Measurements from ENCODE around the gene WDR87.
"Not testable (repeated sequence)": the region's sequence is repeated elsewhere in the genome, so short reads cannot be mapped to it uniquely, and the experiment has no call there.

Gene WDR87

GRCh38 chr19:37929355-37929923, 23.0 kb upstream of the WDR87 start:
- no peak for DNase-seq

DNA sequence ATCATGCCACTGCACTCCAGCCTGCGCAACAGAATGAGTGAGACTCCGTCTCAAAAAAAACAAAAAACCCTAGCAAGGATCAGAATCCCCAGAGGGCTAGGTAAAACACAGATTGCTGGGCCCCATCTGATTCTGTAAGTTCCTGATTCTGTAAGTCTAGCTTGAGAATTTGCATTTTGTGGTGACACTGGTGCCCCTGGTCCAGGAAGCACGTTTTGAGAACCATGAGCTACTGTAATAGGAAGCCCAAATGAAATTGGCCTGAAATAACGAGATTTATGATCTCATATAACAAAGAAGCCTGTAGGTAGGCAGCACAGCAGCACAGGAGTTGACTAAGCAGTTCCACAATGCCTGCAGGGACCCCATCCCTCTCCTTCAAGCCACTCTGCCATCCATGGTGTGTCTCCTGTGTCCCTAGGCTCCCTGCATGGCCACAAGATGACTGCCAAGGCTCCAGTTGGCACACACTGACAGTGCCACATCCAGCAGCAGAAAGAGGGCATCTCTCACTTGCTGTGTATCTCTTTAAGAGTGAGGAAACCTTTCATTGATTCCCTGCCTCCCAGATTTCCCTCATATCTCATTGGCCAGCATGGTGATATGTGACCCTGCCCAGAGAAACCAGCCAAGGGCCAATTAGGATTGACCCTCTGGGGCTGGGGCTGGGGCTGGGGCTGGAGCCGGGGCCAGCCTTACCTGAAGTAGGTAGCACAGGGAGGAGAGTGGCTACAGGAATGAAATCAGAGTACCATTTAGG, 22.3 kb upstream of the WDR87 start:
- DNase-seq, result no peak

- DNase-seq, result no peak
Measured at GRCh38 chr19:37926711-37927110, 20.3 kb upstream of the WDR87 start.

GRCh38 chr19:37926255-37926654, 19.9 kb upstream of the WDR87 start:
- no peak for DNase-seq

DNA sequence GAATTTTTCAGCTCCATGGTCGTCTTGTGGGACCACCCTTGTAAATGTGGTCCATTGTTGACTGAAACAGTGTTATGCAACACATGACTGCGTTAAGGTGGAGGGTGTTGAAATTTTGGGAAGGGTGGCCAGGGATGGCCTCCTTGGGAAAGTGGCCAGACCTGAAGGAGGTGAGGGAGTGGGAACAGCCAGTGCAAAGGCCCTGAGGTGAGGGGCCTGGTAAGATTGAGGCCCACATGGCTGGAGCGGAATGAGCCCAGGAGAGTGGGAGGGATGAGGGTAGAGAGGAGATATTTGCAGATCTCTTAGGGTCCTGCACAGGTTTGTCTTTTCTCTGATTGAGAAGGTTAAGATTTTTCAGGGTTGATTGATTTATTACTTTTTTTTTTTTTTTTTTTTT, 18.8 kb upstream of the WDR87 start:
- no peak for DNase-seq

- not testable (repeated sequence) for DNase-seq
Measured at GRCh38 chr19:37924573-37924972, 18.2 kb upstream of the WDR87 start.

DNA sequence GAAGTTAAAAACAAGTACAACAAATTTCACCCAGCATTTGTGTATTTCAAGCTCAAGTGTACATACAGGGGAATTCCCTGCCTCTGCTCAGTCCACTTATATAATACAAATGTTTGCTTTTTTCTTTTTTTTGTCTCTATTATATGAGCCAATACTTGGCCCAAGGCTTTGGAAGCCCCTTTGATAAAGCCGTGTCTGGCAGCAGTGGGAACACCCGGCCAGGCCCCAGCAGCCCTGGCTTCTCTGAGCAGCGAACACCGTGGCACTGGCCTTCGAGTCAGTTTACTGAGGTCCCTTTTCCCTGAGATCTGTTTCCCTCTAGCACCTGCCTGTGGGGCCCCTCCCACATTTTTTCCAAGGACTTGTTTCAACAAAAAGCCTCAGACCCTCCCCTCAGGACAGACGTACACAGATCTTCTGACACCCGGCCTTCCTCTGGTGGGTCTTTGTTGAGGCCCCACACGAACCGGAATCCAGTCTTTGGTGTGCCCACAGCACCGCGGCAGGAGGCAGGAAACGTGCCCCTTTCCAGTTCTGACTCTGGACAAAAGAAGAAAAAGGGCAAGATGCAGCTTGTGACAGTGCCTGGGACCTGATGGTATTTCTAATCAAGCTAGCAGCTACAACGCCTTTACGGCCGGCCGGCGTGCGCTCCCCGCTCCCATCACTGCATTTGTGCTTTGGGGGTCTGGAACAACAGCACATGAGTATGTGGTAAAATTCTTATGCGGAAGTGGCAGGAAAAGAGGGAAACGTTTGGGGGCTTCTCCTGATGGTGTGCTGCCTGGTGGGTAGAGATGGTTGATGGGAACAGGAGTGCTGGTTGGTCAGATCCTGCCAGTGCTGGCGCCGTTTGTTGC, 14.4 kb upstream of the WDR87 start:
- DNase-seq, result no peak

DNA sequence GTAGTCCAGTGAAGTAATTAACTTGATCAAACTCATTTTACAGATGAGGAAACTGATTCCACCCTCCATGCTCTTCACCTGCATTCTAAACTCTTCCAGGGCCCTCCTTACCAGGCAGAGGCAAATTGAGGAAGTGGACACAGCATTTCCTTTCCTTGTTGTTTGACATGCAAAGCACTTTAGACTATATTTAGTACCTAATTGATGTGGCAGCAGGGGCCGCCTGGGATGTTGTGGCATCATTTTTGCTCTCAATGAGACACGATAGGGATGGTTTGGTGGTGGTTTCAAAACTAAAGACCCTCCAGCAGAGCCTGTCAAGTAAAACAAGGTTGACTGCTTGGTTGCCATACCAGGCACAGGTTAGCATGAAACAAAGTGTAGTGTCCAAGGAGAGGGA, 8.5 kb upstream of the WDR87 start:
- no peak for DNase-seq

GRCh38 chr19:37909661-37910199, 3.3 kb upstream of the WDR87 start:
- no peak for DNase-seq

- no peak for DNase-seq
Measured at GRCh38 chr19:37907735-37908455, 1.5 kb upstream of the WDR87 start.

DNA sequence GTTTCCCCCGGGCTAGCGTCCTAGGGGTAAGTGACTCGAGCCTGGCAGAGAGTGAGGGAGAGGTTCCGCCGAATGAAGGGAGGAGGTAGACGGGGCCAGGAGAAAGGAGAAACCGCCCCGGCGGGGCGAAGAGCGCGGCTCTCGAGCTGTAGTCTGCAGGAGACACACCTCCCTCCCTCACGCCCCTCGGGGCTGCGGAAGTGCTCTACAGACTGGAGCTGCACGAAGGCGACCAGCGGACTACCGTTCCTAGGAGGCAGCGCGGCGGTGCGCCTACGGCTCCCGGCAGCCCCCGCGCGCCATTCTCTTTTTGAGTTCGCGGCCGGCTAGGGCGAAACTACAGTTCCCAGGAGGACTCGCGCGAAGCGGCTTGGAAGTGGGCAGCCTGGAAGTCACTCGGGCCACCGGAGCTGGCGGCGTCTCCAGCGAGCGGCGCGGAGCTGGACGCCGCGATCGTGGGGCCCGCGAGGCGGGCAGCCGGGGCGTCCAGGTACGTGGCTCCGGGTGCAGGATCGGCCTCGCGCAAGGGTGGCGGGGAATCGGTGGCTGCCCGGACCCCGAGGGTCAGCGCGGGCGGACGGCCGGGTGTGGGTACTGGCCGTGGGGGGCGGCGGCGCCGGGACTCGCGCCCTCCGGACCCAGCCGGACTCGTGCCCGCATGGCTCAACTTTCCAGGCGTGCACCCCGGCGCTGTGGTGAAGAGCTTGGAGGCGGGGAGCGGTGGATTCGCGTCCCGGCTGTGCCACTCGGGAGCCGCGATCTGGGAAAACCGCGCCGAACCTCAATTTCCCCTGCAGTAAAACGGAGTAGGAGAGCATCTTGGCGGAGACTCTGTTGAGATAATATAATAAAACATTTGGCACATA, 708 bp upstream of the WDR87 start, which contains the start of gene SIPA1L3:
Gene SIPA1L3 (plus strand): TSS at position 340 of the 866 bp plus-strand sequence. CDS start 174,358 bp downstream, outside the sequence.
- peak; percentile 98 for DNase-seq

- DNase-seq, result no peak
Measured at GRCh38 chr19:37903096-37903495, 3.3 kb downstream of the WDR87 start.

DNA sequence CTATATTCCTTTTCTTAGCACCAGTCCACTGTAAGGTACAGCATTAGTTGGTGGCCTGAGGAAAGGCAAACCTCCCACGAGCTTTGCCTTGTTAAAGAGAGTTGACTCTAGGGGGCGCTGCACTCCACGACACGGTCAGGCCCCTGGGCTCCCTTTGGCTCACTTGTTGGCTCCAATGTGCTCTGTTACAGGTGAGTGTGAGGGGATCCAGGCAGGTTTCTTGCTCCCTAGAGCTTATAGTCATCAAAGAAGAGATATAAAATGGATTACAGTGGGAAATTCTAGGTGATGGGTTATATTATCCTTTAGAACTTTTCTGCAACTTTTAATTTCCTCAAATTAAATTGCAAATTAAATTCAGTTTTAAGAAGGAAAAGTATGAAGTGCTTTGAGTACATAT, 3.7 kb downstream of the WDR87 start:
- peak; percentile 85 for DNase-seq

DNA sequence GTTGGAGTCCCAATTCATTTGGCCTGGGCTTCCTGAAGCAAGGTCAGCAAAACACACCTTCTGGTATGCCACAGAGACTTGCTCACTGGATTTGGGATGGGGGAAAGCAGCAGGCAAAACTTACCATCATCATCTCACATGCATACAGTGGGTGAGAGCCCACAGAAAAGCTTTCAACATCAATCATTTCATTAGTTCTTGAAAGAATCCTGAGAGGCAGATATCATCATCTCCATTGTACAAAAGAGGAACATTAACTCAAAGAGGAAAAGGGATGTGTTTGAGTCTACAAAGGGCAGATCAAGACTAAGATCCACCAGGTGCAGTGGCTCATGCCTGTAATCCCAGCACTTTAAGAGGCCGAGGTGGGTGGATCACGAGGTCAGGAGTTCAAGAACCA, 6.4 kb downstream of the WDR87 start:
- no peak for DNase-seq

DNA sequence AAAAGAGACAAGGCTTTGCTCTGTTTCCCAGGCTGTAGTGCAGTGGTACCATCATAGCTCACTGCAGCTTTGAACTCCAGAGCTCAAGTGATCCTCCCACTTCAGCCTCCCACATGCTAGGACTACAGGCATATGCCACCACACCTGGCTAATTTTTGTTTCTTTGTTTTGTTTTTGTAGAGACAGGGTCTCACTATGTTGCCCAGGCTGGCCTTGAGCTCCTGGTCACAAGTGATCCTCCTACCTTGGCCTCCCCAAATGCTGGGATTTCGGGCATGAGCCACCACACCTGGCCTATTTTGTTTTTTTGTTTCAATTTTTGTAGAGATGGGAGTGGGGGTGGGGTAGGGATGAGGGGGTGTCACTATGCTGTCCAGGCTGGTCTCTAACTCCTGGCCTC, 6.9 kb downstream of the WDR87 start:
- DNase-seq, result no peak

DNA sequence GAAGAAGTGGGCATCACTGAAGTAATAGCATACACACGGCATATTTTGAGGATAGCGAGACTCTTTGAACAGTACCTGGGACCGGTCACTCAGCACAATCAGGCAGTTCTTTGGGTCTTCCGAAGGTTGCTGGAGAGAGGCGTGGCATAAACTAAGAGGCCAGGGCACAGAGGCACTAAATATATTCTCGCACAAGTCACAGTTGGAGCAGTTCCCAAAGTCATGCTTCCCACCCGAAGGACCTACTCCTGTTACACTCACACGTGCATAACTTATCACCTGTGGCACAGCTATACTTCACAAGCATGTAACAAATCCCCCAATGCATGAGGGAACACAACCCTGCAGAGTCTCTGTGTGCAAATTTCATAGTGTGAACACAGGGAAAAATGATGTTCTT, 10.2 kb downstream of the WDR87 start:
- DNase-seq, result no peak

DNA sequence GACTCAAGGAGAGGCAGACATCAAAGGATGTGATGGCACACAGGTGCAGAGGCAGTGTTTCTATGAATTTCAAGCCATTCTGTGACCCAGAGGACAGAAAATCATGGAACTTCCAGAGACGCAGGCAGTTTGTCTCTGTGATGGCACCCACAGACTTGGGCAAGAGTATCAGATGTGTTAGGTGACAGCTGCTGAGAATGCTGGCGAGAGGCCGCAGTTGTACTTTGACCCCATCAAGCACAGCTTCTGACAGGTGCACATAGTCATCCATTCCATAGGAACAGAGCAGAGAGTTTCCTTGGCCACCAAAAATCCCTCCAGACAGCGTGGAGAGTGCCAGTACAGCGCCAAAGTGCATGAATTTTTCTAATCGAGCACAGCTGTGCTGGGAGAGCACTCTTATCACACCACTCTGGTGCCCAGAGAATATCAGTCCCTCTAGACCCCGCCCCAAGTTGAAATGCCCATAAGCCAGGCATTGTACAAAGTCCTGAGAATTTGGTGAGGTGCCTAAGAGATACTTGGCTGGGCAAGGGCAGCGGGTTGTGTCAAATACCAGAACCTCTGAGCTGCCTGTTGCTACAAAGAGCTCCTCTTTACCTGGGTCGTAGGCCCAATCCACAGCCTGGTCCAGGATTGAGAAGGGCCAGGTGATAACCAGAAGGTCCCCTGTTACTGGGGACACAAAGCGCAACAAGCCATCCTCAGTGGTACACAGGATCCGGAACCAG, 12.4 kb downstream of the WDR87 start:
- no peak for DNase-seq

DNA sequence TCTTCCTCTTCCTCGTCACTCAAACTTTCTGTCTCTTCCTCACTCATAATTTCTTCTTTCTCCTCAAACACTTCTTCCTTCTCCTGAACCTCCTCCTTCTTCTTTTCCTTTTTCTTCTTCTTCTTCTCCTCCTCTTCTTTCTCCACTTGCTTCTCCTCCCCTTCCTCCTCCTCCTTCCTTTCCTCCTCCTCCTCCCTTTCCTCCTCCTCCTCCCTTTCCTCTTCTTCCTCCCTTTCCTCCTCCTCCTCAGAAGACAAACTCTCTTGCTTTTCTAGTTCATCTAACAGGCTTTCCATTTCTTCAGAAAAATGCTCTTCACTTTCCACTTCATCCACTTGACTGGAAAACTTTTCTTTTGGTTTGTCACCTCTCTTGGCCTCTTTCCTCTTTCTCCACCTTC, 19.8 kb downstream of the WDR87 start:
- no peak for DNase-seq

DNA sequence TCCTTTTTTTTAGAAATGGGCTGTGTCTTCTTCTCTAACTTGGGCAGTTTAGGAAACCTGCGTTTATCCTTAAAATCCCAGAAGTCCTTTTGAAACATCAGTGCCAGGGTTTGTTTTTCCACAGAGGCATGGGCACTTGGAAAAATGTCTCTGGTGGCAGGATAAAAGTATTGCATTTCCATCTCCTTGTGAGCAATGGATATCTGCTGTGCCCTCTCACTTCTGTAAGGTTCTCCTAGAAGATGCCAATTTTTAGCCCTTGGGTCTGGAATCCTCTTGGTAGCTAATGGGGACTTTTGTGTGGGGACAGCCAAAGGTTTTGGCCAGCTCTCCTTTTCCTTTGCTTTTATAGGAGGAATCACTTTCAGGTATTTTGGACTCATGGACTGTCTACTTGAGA, 21.0 kb downstream of the WDR87 start:
- no peak for DNase-seq

GRCh38 chr19:37877147-37877546, 29.2 kb downstream of the WDR87 start:
- DNase-seq, result no peak

DNA sequence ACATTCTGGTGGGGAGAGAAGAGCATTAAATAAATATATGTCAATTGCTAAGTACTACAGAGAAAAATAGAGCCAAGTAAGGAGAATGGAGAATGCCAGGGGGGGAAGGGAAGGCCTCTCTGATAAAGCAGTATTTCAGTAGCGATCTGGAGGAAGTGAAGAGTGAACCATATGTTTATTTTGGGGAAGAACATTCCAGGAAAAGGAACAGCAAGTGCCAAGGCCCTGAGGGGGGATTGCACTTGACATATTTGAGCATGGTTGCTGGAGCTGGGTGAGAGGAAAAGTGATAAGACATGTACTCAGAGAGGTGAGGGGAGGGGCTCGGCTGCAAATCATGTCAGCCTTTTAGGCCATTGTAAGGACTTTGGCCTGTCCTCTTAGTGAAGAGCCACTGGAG, 30.4 kb downstream of the WDR87 start:
- no peak for DNase-seq
